GM12891 (cell line): ENCODE data around the gene ORM1.

ENCODE experiments used
- PAX5 ChIP-seq: IDR thresholded peaks from 2 replicates; pipeline ENCODE4 v1.6.1; 2011; ENCODE audit warnings: low read length, moderate library complexity, mild to moderate bottlenecking; ENCODE audit not compliant: insufficient read depth, severe bottlenecking
- POLR2A ChIP-seq: IDR thresholded peaks from 2 replicates; pipeline ENCODE4 v1.6.1; 2011; ENCODE audit warnings: low read depth, low read length, control low read depth
- POLR2AphosphoS5 ChIP-seq: IDR thresholded peaks from 2 replicates; pipeline ENCODE4 v1.6.1; 2011; ENCODE audit warnings: low read depth, low read length, control low read depth
- SPI1 ChIP-seq: IDR thresholded peaks from 2 replicates; pipeline ENCODE4 v1.6.1; 2011; ENCODE audit warnings: low read depth, low read length, control low read depth
- TAF1 ChIP-seq: IDR thresholded peaks from 2 replicates; pipeline ENCODE4 v1.6.1; 2011; ENCODE audit warnings: low read depth, low read length, control low read depth

DNA sequence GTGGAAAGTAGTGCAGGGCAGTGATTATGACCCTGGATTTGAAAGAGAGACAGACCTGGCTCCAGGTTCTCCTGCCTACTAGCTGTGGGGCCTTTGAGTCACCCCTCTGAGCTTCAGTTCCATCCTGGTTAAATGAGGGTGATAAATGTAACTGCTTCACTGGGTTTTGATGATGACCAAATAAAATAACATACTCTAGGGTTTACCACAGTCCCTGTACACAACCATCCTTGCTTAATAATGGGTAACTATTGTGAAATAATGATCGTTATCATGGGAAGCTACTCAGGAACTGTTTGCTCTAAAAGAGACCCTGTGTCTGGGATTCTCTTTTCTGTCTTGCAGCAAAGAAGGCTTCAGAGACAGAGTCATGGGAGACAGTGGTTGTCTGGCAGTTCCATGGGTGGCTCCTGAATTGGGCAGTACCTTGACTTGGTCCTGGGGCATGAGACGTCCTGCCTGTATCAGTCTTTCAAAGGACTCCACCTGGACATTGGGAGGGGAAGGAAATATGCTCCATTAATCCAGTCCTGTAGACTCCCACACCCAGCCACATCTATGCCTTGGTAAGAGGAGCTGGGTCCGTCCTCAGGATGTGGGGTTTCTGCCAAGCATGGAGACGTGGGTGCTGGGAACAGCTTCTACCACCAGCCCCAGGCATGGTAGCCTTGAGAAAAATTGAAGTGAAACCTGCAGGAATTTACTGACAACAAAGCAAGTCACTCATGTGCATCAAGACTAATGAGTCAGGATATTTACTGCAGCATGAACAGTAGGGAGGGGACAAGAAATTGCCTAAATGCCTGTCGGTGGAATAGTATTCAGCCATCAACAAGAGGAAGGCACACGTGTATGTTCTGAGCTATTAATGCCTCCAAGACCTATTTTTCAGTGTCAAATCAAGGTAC lies 41.5 kb downstream of the ORM1 start:
- TF ChIP-seq POLR2AphosphoS5 (no peak), POLR2A (no peak), TAF1 (no peak), SPI1 (peak; percentile 89), PAX5 (no peak)
